ENCODE results near the gene SH3GL2.

GRCh38 chr9:17772223-17772622 lies 193.4 kb downstream of the SH3GL2 start:
- TF ChIP-seq CTCF (IDR thresholded peaks at IDR 0.05) (no peak), SIN3A (IDR thresholded peaks at IDR 0.05; ENCODE audit: borderline replicate concordance, insufficient read depth, low read depth, low read length) (no peak), POLR2AphosphoS5 (IDR thresholded peaks at IDR 0.05; ENCODE audit: low read depth, low read length) (no peak), TCF7L2 (IDR thresholded peaks at IDR 0.05; ENCODE audit: low read depth, low read length) (no peak)
- TF ChIP-seq, protein P1, sequence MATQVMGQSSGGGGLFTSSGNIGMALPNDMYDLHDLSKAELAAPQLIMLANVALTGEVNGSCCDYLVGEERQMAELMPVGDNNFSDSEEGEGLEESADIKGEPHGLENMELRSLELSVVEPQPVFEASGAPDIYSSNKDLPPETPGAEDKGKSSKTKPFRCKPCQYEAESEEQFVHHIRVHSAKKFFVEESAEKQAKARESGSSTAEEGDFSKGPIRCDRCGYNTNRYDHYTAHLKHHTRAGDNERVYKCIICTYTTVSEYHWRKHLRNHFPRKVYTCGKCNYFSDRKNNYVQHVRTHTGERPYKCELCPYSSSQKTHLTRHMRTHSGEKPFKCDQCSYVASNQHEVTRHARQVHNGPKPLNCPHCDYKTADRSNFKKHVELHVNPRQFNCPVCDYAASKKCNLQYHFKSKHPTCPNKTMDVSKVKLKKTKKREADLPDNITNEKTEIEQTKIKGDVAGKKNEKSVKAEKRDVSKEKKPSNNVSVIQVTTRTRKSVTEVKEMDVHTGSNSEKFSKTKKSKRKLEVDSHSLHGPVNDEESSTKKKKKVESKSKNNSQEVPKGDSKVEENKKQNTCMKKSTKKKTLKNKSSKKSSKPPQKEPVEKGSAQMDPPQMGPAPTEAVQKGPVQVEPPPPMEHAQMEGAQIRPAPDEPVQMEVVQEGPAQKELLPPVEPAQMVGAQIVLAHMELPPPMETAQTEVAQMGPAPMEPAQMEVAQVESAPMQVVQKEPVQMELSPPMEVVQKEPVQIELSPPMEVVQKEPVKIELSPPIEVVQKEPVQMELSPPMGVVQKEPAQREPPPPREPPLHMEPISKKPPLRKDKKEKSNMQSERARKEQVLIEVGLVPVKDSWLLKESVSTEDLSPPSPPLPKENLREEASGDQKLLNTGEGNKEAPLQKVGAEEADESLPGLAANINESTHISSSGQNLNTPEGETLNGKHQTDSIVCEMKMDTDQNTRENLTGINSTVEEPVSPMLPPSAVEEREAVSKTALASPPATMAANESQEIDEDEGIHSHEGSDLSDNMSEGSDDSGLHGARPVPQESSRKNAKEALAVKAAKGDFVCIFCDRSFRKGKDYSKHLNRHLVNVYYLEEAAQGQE (IDR thresholded peaks at IDR 0.05; ENCODE audit: insufficient read depth in 1 of 2, low read depth in 2 of 2, low read length in 1 of 2), result no peak

Measured in Panc1 (cell line).